ENCODE data around the gene ARHGEF10L.
"Not testable (repeated sequence)": the region's sequence is repeated elsewhere in the genome, so short reads cannot be mapped to it uniquely, and the experiment has no call there.

Gene ARHGEF10L, protein sequence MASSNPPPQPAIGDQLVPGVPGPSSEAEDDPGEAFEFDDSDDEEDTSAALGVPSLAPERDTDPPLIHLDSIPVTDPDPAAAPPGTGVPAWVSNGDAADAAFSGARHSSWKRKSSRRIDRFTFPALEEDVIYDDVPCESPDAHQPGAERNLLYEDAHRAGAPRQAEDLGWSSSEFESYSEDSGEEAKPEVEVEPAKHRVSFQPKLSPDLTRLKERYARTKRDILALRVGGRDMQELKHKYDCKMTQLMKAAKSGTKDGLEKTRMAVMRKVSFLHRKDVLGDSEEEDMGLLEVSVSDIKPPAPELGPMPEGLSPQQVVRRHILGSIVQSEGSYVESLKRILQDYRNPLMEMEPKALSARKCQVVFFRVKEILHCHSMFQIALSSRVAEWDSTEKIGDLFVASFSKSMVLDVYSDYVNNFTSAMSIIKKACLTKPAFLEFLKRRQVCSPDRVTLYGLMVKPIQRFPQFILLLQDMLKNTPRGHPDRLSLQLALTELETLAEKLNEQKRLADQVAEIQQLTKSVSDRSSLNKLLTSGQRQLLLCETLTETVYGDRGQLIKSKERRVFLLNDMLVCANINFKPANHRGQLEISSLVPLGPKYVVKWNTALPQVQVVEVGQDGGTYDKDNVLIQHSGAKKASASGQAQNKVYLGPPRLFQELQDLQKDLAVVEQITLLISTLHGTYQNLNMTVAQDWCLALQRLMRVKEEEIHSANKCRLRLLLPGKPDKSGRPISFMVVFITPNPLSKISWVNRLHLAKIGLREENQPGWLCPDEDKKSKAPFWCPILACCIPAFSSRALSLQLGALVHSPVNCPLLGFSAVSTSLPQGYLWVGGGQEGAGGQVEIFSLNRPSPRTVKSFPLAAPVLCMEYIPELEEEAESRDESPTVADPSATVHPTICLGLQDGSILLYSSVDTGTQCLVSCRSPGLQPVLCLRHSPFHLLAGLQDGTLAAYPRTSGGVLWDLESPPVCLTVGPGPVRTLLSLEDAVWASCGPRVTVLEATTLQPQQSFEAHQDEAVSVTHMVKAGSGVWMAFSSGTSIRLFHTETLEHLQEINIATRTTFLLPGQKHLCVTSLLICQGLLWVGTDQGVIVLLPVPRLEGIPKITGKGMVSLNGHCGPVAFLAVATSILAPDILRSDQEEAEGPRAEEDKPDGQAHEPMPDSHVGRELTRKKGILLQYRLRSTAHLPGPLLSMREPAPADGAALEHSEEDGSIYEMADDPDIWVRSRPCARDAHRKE (N-terminal part only)
- total RNA-seq = 35.5 to 282 (median 104) reads per million in 17 experiments

DNA sequence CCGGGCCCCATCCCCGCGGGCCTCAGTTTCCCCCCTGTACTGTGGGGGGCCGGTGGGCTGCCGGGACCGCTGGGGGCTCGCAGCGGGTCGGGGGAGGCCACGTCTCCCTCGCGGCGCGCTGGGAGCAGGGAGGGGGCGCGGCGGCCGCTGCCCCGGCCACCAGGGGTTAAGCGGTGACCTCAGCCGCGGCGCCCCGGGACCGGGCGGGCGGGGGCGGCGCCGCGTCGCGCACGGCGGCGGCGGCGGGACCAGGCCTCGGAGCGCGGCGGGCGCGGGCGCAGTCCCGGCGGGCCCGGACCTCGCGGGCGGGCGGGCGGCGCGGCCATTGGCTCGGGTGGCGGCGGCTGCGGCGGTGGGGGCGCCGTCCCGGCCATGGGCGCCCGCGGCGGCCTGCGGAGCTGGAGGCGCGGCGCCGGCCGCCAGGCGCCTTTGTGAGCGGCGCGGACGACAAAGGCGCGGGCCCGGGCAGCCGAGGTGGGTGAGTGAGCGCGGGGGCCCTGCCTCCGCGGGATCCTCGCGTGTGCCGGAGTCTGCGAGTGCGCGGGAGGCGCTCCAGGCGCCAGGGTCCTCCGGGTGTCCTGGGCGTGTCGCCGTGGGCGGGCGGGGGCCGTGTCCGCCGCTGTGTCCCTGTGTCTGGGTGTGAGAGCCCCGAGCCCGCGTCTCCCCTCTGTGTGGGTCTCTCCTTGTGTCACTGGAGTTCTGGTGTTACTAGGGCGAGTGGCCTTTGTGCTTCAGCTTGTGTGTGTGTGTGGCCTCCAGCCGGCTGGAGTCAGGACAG, at the start of gene ARHGEF10L:
TSS of gene ARHGEF10L (plus strand) at position 222 of the 778 bp plus-strand sequence. CDS start 40,898 bp downstream, outside the sequence.
- peak in 3 of 4 experiments; percentile 34 to 77 (median 63) for DNase-seq

DNA sequence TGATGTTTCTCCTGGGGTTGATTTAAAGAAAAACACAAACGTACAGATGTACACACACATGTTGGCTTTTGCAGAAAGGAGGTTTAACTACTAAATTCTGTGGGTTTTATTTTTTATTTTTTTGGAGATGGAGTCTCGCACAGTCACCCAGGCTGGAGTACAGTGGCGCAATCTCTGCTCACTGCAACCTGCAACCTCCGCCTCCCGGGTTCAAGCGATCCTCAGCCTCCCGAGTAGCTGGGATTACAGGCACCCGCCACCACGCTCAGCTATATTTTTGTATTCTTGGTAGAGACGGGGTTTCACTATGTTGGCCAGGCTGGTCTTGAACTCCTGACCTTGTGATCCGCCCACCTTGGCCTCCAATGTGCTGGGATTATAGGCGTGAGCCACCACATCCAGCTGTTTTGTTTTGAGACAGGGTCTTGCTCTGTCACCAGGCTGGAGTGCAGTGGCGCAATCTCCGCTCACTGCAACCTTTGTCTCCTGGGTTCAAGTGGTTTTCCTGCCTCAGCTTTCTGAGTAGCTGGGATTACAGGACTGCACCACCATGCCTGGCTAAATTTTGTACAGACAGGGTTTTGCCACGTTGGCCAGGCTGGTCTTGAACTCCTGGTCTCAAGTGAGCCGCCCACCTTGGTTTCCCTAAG, 49.6 kb upstream of the ARHGEF10L start:
- DNase-seq = not testable (repeated sequence)

DNA sequence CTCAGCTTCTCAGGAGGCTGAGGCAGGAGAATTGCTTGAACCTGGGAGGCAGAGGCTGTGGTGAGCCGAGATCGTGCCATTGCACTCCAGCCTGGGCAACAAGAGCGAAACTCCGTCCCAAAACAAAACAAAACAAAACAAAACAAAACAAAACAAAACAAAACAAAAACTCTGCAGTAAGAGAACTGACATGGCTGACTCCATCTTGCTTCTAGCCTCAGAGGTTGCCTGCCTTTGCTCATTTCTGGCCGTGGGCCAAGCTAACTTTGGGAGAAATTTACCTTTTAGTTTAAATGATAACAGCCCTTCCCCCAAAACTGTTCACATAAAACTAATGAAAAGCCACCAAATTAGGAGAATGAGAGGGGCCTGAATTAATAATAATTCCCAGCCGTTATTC, 48.8 kb upstream of the ARHGEF10L start:
- not testable (repeated sequence) for DNase-seq

DNA sequence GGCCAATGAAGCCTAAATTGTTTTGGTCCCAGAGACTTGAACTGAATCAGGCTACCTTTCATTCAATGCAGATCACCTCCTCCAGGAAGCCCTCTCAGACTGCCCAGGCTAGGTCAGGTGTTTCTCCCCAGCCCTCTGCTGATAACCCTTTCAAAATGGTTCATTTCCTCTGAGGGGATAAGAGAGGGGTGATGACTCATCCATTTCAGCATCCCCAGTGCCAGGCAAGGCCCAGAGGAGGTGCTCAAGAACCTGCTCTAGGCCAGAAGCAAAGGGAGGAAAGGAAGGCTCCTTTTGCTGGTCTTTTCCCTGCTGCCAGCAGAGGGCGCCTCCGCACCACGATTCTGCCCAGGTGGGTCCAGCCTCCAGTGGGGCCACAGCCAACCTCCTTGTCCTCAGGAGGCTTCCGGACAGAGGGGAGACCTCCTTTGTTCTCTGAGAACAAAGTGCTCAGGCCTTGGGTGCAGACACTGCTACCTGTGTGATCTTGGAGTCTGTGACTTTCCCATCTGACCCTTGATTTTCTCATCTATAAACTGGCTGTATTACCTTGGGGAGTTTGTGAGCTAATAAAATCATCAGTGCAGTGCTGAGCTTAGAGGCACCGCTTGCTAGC, 45.3 kb upstream of the ARHGEF10L start:
- peak; percentile 66 to 80 (median 72) for DNase-seq

DNA sequence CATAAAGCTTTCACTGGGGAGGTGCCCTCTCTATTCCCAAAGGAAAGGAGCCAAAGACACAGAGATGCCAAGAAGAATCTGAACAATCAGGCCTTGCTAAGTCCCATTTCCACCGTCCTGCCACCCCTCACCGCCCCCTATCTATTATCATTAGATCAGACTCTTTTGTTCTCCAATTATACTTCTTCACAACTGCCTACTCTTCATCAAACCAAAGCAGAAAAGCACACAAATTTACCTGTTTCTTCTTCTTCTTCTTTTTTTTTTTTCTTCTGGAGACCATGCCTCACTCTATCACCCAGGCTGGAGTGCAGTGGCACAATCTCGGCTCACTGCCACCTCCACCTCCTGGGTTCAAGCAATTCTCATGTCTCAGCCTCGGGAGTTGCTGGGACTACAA, 43.1 kb upstream of the ARHGEF10L start:
- no peak for DNase-seq

DNA sequence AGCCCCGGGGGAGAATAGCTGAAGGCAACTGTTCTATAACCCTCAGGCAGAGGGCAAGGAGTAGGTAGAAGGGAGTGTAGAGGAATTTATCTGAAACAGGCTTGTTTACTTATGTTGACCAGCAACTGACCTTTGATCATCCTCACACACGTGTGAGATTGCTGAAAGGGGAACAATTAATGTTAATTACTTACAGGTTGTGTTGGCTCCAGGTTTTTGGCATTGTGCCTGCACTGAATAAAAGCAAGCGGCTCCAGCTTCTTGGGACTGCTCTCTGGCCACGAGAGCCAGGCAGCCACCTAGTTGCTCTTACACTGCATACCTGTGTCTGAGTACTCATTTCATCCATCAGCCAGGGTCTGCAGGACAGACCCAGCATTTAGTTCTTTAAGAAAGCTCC, 41.3 kb upstream of the ARHGEF10L start:
- DNase-seq = no peak

DNA sequence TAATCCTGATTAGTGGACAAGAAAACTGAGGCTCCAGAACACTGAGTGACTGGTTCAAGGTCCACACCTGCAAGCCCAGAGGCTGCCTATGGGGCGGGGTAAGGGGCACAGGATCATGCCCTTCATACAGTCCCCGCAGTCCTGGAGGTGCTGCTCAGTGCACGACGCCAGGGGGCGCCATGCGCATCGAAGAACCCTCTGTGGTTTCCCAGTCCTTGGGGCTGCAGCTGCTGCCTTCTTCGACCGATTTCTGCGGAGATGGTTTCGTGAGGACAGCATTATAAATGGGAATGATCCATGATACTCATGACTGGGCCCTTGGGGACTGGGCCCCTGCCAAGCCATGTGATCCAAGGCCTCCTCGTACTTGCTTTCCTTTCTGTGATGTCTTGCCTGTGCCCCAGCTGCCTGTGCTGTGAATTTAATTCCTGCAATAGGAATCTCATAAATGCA, 37.1 kb upstream of the ARHGEF10L start:
- peak; percentile 88 to 96 (median 92) for DNase-seq

DNA sequence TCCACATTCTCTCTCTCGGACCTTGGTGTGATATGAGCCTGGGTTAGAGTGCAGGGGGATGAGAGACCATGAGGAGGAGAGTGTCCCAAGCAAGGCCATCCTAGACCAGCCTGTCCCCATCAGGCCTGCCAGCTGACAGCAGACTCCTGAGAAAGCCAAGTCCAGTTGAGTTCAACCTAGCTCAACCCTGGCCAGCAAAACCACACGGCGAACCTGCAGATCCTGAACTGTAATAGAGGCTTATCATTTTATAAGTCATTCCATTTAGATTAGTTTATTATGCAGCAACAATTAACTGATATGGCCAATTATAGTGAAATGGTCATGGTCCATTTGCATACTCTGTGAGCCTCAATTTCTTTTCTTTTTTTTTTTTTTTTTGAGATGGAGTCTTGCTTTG, 36.4 kb upstream of the ARHGEF10L start:
- no peak for DNase-seq

DNA sequence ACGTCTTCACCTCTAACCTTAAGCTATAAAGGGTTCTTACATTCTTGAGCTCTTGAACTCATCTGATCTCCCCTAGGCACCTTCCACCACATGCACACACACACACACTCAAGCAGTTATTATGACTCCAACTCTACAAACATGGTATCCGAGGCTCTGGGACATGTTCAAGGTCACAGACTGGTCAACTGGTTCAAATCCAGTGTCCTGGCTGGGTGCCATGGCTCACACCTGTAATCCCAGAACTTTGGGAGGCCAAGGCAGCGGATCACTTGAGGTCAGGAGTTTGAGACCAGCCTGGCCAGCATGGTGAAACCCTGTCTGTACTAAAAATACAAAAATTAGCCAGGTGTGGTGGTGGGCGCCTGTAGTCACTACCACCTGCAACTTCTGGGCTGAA, 32.3 kb upstream of the ARHGEF10L start:
- DNase-seq = not testable (repeated sequence)

DNA sequence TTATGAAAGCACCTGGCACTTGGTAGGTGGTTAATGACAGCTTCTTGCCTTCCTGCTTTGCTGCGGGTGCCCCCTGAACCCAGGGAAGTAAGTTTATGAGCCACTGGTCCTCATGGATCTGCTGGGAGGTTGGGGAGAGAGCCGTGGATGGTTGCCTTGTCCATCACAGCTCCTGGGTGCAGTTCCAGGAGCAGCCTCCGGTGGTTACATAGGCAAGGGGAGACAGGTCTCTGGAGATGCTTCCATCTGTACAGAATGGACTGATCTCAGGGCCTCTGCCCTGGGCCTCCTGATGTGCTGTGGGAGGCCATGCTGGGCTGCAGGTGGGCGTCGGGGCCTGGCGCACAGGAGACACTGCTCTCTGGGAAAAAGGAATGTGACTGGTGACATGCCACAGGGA, 31.6 kb upstream of the ARHGEF10L start:
- peak in 1 of 4 experiments; percentile 18 for DNase-seq

DNA sequence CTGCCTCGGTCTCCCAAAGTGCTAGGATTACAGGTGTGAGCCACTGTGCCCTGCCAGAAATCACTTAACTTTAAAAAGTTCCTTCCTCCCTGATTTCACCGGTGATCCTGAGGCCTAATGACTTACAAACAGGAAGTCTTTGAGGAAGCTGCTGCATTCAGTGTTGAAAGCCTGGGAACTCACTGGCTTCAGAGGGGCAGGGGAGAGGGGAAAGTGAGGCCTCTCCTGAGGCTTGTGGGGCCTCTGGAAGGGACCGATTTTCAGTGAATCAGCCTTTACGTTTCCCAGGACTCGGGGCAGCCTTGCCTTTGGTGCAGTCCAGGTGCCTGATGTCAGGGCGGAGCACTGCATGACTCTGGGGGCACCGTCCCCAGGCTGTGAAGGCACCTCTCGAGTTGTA, 30.1 kb upstream of the ARHGEF10L start:
- peak; percentile 37 to 73 (median 66) for DNase-seq

DNA sequence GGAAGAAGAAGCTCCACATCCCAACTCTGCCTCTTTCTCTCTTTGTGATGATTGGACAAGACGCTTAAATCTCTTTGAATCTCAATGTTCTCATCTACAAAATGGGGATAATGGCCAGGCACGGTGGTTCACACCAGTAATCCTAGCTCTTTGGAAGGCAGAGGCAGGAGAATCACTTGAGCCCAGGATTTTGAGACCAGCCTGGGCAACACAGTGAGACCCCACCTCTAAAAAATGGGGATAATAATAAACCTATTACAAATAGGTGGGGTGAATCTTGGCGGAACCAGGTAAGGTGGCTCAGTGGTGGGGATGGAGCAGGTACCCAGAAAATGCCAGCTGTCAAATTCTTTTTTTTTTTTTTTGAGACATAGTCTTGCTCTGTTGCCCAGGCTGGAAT, 29.4 kb upstream of the ARHGEF10L start:
- no peak for DNase-seq

DNA sequence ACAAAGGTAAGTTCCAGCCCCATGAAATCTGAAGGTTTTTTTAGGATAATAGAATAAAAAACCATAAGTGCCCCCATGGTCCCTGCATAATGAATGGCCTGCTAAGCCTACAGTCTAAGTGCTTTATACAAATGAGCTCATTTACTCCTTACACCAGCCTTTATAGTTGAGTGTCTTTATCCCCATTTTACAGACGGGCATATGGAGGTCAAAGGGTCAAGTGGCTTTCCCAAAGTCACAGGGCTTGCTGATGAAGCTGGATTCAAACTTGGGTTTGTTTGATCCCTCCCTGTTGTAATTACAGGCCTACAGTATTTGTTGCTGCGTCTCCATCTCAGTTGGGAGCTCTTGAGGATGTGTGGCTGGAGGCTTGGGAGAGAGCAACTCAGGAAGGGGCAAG, 28.3 kb upstream of the ARHGEF10L start:
- no peak for DNase-seq

DNA sequence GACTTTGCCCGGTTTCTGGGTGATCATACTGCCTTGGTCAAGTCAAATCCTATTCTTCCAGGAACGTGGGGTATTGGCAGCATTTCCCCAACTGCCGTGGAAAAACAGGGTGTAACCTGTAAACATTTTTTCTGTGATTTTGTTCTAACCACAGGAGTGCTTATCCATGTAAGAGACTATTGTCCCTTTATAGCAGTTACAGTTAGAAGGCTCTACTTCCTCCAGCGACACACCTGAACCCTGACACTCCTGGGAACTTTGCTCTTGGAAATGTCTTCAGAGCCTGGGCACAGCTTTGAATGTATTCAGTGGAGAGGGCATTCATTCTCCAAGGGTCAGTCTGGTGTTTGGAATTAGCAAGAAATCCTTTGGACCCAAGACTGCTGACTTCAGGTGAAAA, 26.4 kb upstream of the ARHGEF10L start:
- DNase-seq = no peak

DNA sequence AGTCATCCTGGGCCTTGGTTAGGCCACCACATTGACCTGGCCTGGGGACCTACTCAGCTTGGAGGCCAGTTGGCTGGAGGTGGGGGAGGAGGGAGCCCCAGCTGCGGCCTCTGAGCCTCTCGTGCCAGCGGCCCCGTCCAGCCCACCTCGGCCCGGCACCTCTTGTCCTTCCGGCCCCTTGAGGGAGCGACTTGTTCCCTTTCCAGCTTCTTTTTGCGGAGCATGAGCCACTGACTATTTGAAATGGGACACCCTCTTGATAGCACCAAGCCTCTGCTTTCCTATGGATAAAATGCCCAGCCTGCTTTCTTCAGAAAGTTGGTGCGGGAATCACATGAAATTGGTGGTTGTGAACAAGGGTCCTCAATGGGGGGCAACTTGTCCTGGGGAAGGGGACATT, 24.7 kb upstream of the ARHGEF10L start:
- DNase-seq = no peak

DNA sequence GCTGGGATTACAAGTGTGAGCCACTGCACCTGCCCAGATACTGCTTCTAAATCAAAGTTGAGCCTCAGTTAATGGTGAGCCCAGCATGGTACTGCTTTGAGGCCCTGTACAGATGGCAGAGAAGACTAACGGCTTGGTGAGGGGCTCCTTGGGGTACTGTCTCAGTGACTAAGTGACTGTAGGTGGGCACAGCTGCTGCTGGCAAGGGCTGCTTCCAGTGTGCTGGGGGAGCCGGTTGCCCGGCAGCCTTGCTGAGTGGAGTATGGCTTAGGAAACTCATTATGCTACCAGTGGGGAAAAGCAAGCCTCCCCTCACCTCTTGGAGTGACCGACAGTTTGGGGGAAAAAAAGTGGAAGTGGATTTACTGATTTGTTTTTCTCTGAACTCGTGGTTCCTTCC, 23.6 kb upstream of the ARHGEF10L start:
- peak in 2 of 4 experiments; percentile 31 to 45 for DNase-seq

DNA sequence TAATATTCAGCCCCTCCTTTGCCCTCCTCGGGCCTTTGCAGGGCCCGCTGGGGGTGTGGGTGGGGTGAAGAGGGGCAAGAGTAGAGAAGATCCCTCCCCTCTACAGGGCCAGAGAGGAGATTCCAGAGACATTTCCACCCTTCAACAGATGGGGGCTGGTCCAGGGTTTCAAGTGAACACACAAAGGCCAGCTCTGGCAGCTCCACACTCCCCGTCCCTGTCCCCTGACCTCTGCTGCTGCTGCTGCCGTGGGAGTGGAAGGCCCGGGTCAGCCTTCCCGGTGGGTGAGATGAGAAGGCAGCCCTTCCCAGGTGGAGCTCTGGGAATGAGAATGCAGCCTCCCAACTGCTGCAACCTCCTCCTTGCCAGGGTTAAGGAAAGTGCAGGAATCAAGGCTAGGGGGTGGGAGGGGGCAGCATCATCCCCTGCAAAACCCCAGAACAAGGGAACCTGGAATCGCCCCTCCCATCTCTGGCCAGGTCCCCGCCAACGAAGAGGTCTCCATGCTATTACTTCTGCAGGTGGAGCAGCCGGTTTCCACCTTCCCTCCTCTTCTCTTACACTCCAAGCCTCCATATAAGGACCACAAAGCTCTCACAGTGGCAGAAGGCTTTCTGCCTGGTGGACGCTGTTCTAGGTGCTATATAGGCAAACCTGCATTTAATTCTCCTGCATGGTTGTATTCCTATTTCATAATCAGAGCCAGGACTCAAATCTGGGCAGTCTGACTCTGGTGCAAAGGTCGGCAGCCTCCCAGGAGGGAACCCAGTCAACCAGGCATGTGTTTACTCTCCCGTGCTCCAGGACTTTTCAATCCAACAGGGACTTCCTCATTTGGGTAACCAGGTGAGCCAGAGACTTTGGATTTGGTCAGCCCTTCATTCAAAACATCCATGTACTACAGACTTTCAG, 22.9 kb upstream of the ARHGEF10L start:
- peak in 1 of 4 experiments; percentile 38 for DNase-seq

DNA sequence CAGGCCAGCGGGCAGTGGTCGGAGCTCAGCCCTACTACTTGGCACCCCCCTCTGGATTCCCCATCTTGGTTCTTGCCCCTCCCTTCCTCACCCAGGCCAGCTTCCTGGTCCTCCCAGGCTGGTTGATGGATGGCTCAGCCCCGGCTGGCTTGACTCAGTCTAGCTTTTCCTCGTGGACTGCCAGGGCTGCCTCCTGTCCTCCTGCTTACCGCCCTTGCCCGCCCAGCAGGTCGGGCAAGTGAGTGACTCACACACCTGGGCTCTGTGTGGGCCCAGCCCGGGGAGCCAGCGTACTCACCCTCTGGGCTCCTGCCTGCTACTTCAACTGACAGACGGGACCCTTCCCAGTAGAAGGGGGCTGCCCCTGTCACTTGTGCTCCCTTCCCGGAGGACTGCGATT, 19.5 kb upstream of the ARHGEF10L start:
- DNase-seq = no peak

DNA sequence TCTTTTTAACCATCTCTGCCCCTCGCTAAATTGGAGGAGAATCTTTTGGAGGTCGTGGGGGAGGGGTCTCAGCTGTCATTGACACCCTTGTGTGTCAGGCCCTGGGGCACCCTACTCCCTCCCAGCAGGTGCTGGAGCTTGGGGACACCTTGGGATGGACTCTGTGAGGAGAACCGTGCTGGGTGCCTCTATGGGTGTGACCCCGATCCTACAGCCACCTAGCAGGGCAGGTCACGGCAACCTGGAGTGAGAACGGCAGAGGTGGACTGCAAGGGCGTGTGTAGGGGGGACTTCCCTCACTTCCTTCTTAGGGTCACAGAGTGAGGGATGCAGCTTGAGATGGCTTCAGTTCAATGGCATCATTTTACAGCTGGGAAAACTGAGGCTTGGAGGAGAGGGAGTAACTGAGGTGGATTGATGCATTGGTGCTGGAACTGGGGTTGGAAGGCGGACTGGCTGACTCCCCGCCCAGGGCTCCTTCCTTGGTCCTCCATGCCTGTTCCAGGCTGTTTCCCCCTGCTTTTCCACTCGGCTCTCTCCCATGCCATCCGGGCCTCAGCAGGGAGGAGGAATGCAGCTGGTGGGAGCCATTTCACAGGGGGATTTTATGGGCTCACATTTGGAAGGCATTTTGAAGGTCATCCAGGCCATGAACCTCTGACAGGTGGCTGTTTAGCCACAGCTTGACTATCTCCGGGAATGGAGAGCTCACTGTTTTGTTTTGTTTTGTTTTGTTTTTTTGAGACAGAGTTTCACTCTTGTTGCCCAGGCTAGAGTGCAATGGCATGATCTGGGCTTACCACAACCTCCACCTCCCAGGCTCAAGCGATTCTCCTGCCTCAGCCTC, 18.8 kb upstream of the ARHGEF10L start:
- DNase-seq = no peak
